GM19025 (cell line): ENCODE results near the gene BRD4.
A peak's percentile ranks its signal among the peaks of the same experiment; 100 is the strongest.

ENCODE experiments used
- ATAC-seq: cut with Tn5 transposase; IDR thresholded peaks from one replicate; pipeline ENCODE4 v1.9.1; 2021; ENCODE audit warnings: mild to moderate bottlenecking, low read depth, moderate library complexity; ENCODE audit not compliant: unreplicated experiment

BRD4 gene

GRCh38 chr19:15237759-15238638, 94.3 kb downstream of the BRD4 start:
- no peak for ATAC-seq

- ATAC-seq: no peak
Observed at GRCh38 chr19:15236886-15237285, 95.5 kb downstream of the BRD4 start.

- ATAC-seq: no peak
Observed at GRCh38 chr19:15235781-15236180, 96.6 kb downstream of the BRD4 start.

GRCh38 chr19:15234431-15235130, 97.8 kb downstream of the BRD4 start:
- ATAC-seq: no peak

GRCh38 chr19:15231271-15231670, 101.1 kb downstream of the BRD4 start:
- no peak for ATAC-seq

- ATAC-seq: no peak
Observed at GRCh38 chr19:15227261-15227660, 105.1 kb downstream of the BRD4 start.

- ATAC-seq: no peak
Observed at GRCh38 chr19:15225760-15226159, 106.6 kb downstream of the BRD4 start.

DNA sequence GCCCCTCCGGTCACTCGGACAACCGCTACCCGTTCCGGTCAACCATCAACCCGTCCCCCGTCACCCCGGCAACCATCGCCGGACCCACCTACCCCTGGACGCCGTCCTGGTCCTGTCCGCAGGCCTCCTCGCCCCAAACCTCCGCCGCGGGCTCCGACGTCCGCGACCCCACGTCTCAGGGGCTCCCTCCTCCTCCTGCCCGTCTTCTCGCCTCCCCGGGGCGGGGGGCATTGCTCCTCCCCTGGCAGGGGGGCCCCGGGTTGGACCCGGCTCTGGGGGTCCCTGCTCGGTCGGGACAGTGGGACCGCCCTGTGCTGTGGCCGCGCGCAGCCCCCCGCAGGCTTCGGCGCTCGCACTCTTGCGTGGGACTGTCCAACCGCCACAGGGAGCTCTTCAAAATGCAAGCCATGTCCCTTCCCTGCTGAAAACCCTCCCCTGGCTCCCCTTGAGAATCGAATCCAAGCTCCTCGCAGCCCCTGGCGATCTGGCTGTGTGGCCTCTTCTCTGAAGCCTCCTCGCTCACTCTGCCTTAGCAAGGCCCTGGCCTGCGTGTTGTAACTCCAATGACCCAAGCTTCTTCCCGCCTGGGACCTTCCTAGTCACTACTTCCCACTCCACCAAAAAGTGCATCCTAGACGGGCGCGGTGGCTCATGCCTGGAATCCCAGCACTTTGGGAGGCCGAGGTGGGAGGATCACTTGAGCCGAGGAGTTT, 108.5 kb downstream of the BRD4 start:
- no peak for ATAC-seq

DNA sequence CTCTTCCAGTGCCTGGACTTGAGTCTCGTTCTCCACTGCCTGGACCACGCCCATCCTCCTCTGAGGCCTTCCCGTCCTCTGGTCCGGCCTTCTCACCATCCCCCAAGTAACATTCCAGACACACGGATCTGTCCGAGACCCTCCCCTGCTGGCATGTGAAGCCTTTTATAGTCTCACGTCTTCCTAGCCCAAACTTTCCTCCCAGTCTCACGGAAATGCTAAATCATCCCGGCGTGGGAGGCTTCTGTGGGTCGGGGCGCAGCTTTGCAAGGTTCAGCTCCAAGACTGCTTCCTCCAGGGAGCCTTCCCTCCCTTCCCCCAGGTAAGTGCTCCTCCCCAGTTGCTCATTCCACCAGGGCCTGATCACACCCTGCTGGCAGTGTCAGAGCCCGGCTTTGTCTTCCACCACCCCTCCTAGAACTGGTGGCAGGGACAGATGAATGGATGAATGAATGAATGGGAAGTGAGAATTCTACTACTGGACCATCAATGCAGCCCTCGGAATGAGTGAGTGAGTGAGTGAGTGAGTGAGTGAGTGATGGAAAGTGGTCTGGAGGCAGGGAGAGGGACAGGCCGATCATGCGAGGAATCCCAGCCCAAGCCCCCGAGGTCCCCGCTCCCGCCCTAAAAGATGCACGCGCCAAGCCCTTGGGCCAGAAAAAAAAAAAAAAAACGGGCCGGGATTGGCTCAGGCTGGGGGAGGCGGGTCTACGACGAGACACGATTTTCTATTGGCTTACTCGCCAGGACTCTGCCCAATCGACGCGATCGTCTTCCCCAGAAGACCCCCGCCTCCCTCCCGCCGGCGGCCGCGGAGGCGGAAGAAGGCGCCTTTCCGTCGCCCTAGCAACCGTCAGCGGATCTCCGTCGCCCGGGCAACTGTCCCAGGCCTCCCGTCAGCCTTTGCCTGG, 109.3 kb downstream of the BRD4 start:
- peak; percentile 87 for ATAC-seq

DNA sequence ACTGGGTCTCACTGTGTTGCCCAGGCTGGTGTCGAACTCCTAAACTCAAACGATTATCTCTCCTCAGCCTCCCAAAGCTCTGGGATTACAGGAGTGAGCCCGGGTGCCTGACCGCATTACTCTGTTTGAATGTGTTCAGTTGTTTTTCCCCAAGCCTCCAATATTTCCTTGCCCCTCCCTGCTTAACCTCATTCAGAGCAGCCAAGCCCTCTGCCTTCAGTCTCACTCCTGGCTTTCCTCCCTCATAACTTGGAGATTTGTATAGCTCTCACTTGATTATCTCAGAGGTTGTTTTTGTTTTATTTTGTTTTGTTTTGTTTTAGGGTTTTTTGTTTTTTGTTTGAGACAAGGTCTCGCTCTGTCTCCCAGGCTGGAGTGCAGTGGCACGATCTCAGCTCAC, 111.5 kb downstream of the BRD4 start:
- ATAC-seq: no peak

DNA sequence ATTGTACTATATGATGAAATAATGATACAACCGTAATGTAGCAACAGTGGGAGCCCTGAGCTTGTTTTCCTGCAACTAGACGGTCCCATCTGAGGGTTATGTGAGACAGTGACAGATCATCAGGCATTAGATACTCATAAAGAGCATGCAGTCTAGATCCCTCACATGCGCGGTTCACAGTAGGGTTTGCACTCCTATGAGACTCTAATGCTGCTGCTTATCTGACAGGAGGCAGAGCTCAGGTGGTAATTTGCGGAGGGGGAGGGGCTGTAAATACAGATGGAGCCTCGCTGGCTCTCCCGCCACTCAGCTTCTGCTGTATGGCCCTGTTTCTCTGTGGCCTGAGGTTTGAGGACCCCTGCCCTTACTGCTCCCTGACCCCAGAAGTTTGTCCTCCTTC, 113.8 kb downstream of the BRD4 start:
- no peak for ATAC-seq

DNA sequence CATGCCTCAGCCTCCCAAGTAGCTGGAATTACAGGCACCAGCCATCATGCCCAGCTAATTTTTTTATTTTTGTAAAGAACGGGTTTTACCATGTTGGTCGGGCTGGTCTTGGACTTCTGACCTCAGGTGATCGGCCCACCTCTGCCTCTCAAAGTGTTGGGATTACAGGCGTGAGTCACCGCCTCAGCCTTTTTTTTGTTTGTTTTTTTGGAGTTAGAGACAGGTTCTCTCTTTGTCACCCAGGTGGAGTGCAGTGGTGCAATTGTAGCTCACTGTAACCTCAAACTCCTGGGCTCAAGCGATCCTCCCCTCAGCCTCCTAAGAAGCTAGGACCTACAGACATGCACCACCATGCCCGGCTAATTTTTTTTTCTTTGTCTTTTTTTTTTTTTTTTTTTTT, 116.0 kb downstream of the BRD4 start:
- ATAC-seq: no peak

- no peak for ATAC-seq
Observed at GRCh38 chr19:15213715-15214381, 118.5 kb downstream of the BRD4 start.

DNA sequence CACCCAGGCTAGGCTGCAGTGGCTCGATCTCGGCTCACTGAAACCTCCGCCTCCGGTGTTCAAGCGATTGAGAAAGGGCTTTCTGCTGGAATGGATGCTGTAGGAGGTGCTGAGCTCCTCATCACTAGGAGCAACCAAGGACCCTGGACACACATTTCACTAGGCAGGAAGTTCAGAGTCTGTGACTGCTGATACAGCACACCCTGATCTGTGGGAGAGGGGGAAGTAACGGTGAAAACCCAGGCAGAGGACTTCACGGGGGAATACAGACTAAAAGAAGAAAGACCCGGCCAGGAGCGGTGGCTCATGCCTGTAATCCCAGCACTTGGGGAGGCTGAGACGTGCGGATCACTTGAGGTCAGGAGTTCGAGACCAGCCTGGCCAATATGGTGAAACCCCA, 119.6 kb downstream of the BRD4 start:
- ATAC-seq: no peak

DNA sequence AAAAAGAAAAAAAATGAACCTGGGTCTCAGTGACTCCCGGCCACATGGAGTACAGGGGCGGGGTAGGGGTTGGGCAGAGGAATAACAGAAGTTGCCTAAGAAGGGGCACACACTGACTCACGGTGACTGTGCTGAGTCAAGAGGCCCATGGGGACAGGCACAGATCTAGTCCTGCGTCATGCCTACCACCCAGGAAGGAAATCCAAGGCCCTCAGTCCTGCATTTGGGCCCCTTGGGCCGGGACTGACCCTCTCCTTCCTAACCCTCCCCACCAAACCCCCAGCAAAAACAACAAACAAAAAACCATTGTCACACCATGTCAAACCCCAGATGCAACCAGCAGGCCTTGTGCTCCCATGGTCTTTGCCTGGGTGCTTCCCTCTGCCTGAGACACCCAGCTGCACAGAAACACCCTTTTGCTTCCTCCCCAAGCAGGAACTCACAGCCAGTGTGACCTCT, 122.0 kb downstream of the BRD4 start:
- no peak for ATAC-seq

GRCh38 chr19:15201374-15202023, 130.8 kb downstream of the BRD4 start:
- no peak for ATAC-seq

GRCh38 chr19:15200553-15201364, 131.6 kb downstream of the BRD4 start, which contains the start of gene NOTCH3:
TSS of gene NOTCH3 (minus strand) at chr19:15200995. CDS start at chr19:15200905, 90 bp downstream.
- no peak for ATAC-seq
